Thyroid gland (tissue), 4 donors: ENCODE data around the gene PCMTD2.
"Not testable (repeated sequence)": the region's sequence is repeated elsewhere in the genome, so short reads cannot be mapped to it uniquely, and the experiment has no call there.

Experiments
- CTCF ChIP-seq, 6 experiments: fragments of 200-600 bp in 3 of 6; fragments of 450-650 bp in 3 of 6; sonication (generic) in 3 of 6; IDR thresholded peaks; one replicate each; pipeline ENCODE4 v1.5.1; 2016 to 2019; ENCODE audit warnings: antibody characterized with exemption in 6 of 6, mild to moderate bottlenecking in 2 of 6, inconsistent platforms in 1 of 6, moderate library complexity in 1 of 6
- POLR2A ChIP-seq, 2 donors: fragments of 450-650 bp; IDR thresholded peaks; one replicate each; pipeline ENCODE4 v1.6.1; 2017; ENCODE audit warnings: antibody characterized with exemption in 2 of 2, mild to moderate bottlenecking in 2 of 2, moderate library complexity in 1 of 2

GRCh38 chr20:64292167-64292566, 36.6 kb downstream of the PCMTD2 start:
- TF ChIP-seq CTCF, POLR2A (IDR thresholded peaks at IDR 0.05): not testable (repeated sequence)
